Cardiac fibroblast (primary cell): ENCODE data around the gene MCIDAS.
A peak's percentile ranks its signal among the peaks of the same experiment; 100 is the strongest.

Source experiments
- DNase-seq, 2 donors: peaks; one replicate each; pipeline versions ENCODE4 v3.0.0 to v3.0.0-alpha.2; 2010; ENCODE audit warnings: low read depth in 2 of 2
- H3K4me3 ChIP-seq, 2 donors: replicated peaks in 1 of 2; 1 replicate in 1 of 2; 2 replicates in 1 of 2; pipeline ENCODE4 v1.5.1; 2011; ENCODE audit warnings: low read depth in 2 of 2, low read length in 2 of 2, mild to moderate bottlenecking in 2 of 2, moderate library complexity in 1 of 2
- CTCF ChIP-seq: IDR thresholded peaks from one replicate; pipeline ENCODE4 v1.5.1; 2011; ENCODE audit warnings: low read depth, mild to moderate bottlenecking, low read length, inconsistent platforms

MCIDAS gene

GRCh38 chr5:55226934-55227663, at the start of gene MCIDAS:
TSS of gene MCIDAS (minus strand) at chr5:55227315. CDS start at chr5:55227138, 177 bp downstream.
- peak within 1 kb of the TSS; percentile 24 to 36 for H3K4me3 ChIP-seq
- no peak for DNase-seq
- TF ChIP-seq CTCF: no peak

GRCh38 chr5:55276771-55277170, 49.7 kb upstream of the MCIDAS start:
- no peak overlapping the region for H3K4me3 ChIP-seq
- DNase-seq: peak in 1 of 2 donors; percentile 23
- no peak for TF ChIP-seq CTCF

- TF ChIP-seq CTCF: no peak
- no peak for DNase-seq
- H3K4me3 ChIP-seq: no peak overlapping the region
Observed at GRCh38 chr5:55258339-55258738, 31.2 kb upstream of the MCIDAS start.

GRCh38 chr5:55254802-55255201, 27.7 kb upstream of the MCIDAS start:
- H3K4me3 ChIP-seq: no peak overlapping the region
- DNase-seq: no peak
- no peak for TF ChIP-seq CTCF

- no peak for DNase-seq
- H3K4me3 ChIP-seq: no peak overlapping the region
- TF ChIP-seq CTCF: no peak
Observed at GRCh38 chr5:55250064-55250463, 22.9 kb upstream of the MCIDAS start.

GRCh38 chr5:55241746-55242145, 14.6 kb upstream of the MCIDAS start:
- no peak overlapping the region for H3K4me3 ChIP-seq
- no peak for TF ChIP-seq CTCF
- DNase-seq: no peak

- no peak for DNase-seq
- H3K4me3 ChIP-seq: no peak overlapping the region
- no peak for TF ChIP-seq CTCF
Observed at GRCh38 chr5:55236800-55237199, 9.7 kb upstream of the MCIDAS start.
